Measurements from ENCODE around the gene NOTCH4. TPM values are rescaled to one million over a fixed set of nuclear protein-coding genes. Genes with fewer than 3 reads are reported as not detected.
"Not testable (repeated sequence)": the region's sequence is repeated elsewhere in the genome, so short reads cannot be mapped to it uniquely, and the experiment has no call there.

Gene NOTCH4
- polyA plus RNA-seq, 1 donor = 25.1 TPM

DNA sequence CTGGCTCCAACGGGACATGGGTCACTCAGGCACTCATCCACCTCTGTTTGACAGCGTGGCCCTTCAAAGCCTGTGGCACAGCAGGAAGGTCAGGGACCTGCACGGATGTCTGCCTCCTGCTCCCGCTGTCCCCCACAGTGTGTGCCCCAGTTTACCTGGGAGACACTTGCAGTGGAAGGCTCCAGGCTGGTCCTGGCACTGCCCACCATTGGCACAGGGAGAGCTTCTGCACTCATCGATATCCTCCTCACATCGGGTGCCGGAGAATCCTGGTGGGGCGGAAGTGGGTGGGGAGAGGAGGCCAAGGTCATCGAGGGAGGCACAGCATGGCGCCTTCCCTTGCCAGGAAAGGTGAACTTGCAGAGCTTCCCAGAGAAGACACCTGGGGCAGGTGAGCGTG, 6.9 kb downstream of the NOTCH4 start:
- no peak for DNase-seq

GRCh38 chr6:32216285-32216684, 7.6 kb downstream of the NOTCH4 start:
- no peak for DNase-seq

- DNase-seq = no peak
Measured at GRCh38 chr6:32215617-32216016, 8.2 kb downstream of the NOTCH4 start.

GRCh38 chr6:32214126-32214525, 9.7 kb downstream of the NOTCH4 start:
- DNase-seq = no peak

GRCh38 chr6:32213649-32214048, 10.2 kb downstream of the NOTCH4 start:
- no peak for DNase-seq

DNA sequence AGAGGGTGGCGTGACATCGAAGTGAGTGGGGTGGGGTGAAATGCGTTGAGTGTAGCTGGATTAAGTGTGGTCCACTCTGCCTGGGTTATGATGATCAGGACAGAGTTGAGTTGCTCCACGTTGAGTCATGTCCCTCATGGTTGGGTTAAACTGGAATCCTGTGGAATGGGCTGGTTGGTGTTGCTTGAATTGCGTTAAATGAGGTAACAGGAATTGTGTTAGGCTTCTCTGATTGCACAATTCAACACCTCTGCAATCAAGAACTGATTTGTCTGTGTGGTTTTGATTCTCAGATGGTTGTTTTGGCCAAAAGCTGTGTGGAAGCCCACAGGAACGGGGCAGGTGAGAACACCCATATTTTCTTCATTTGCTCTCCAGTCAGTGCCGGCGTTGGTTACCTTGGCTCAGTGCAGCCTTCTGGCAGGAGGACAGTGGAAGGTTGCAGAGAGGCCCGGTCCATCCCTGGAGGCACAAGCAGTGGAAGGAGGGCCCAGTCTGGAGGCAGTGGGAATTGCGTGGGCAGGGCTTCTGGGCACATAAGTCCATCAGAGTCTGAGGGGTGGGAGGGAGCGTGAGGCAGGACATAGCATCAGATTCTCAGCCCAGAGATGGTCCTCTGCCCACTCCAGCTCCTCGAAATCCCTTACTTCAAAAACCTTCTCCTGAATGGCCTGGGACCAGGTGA, 11.6 kb downstream of the NOTCH4 start:
- DNase-seq = no peak

DNA sequence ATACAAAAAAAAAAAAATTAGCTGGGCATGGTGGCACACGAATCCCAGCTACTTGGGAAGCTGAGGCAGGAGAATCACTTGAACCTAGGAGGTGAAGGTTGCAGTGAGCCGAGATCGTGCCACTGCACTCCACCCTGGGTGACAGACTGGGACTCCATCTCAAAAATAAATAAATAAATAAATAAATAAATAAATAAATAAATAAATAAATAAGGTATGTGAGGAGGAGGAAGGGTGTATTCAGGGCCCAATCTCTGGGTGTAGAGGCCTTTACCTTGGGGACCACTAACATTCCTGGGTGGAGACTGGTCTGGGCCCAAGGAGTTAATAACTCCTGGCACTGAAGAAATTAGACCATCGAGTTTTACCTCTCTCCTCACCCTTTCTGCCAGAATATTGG, 12.4 kb downstream of the NOTCH4 start:
- DNase-seq = not testable (repeated sequence)

DNA sequence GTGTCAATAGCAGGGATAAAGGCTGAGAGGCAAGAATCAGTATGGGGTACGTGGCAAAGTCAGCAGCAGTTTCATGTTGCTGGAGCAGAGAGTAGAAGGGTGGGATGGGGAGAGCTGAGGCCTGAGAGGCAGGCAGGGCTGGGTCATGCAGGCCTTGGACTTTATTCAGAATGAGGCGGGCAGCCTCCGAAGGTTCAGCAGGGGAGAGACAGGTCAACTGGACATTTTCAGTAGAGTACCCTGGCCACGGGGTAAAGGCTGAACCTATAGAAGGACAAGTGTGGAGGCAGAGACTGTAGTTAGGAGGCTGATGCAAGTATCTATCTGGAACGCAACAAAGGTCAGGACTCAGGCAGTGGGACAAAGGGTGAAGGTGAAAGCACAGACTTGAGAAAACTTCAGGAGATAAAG, 13.7 kb downstream of the NOTCH4 start:
- DNase-seq = no peak

DNA sequence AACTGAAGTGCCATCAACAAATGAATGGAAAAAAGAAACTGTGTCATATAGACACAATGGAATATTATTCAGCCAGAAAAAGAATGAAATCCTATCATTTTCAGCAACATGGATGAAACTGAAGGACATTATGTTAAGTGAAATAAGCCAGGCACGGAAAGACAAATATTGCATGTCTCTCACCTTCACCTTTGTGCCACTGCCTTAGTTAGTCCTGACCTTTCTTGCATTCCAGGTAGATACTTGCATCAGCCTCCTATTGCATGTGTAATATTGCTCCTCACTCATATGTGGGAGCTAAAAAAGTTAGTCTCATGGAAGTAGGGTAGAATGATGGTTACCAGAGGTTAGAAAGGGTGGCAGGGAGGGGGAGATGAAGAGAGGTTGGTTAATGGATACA, 14.9 kb downstream of the NOTCH4 start:
- DNase-seq = no peak

DNA sequence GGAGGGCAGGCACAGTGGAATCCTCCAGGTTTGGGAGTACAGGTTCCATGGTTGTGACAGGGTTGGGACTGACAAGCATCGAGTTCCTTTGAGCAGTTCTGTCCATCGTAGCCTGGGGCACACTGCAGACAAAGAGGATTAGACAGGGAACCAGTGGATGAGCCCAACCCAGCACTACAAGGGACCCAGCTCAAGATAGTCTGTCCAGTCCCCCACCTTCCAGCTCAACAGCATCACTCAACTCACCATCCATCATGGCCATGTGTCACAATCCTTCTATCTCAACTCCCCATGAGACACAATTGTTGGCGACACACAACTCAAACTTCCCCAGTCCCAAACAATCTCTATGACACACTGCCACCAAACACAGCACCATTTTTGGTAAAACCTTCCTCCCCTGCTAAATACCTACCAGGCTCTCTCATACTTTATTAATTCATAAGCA, 19.6 kb downstream of the NOTCH4 start:
- no peak for DNase-seq

- no peak for DNase-seq
Measured at GRCh38 chr6:32203426-32204267, 20.2 kb downstream of the NOTCH4 start.

DNA sequence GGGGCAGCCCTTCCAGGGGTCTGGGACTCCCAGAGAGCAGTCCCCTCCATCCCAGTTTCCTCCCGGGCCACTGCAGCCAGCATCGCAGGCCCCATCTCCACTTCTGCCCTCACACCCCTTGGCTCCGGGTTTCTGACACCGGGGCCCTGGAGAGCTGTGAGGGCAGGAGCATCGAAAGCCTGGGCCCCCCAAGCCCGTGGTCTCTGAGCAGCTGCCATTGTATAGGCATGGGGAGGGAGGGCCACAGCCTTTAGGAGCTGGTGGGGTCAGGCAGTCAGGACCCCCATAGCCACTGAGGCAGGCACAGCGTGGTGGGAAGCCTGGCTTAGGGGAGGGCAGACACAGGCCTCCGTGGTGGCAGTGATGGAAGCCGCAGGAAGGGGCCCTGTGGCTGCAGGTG, 21.7 kb downstream of the NOTCH4 start:
- no peak for DNase-seq

- DNase-seq = no peak
Measured at GRCh38 chr6:32200711-32201475, 23.0 kb downstream of the NOTCH4 start.

DNA sequence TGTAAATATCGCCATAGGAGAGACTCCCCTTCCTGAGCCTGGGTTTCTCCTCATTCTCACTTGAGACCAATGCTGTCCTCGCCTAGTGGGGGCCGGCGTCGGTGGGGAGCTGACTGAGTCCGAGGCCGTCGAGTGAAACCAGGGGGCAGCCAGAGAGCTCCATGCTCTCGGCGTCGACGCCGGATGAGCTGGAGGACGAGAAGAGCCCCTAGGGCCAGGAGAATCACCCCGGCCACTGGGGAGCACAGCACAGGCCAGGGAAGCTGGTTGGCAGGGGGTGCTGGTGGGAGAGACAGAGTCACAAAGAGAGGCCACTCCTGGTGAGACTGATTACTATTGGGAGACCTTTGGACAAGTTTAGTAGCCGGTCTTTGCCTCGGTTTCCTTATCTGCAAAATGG, 25.0 kb downstream of the NOTCH4 start:
- DNase-seq = no peak

GRCh38 chr6:32198345-32198696, 25.5 kb downstream of the NOTCH4 start:
- DNase-seq = no peak

GRCh38 chr6:32196682-32197616, 26.9 kb downstream of the NOTCH4 start:
- peak; percentile 51 for DNase-seq

DNA sequence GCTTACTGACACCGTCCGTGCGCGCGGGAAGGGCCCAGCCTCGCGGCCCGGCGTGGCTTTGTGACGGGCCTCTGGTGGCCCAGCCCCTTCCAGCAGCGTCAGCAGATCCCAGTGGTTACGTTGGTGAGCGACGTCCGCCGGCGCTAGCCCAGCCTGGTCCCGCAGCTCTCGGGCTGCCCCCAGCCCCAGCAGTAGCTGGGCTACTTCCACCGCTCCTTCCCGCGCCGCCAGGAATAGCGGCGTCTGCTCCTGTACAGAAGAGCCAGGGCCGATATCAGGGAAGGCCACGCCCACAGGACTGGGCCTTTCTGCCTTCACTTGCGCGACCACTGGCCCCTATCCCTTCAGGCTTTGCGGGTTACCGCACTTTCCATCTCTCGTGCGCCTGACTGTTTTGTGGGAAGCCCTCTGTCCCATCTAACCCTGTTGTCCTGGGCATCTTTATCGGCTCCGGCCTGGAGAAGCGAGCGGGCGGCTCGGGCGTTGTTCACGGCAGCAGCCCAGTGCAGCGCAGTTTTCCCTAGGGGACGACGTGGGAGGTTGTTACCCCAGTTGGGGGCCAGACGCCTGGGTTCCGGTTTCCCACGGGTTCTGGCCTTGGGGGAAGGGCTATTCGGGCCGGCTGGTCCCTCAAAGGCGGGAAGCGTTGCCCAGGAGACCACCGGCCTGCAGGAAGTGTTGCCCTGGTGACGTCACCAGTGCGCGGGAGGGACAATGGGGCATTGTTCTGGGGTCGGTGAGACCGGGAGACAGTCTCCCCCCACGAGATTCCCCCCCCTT, 27.8 kb downstream of the NOTCH4 start:
- DNase-seq = peak; percentile 90

DNA sequence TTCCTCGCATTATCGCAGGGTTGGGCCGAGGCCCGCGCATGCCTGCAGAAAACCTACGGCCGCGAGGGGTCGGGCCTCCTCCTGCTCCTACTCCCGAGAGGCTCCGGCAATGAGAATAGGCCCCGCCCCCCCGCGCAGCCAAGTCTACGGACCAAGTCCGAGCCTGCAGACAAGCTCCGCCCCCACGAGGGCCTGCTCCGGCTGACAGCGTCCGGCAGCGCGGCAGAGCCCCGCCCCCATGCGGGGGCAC, 28.3 kb downstream of the NOTCH4 start:
- DNase-seq = peak; percentile 100

GRCh38 chr6:32194825-32195651, 28.8 kb downstream of the NOTCH4 start:
- no peak for DNase-seq

DNA sequence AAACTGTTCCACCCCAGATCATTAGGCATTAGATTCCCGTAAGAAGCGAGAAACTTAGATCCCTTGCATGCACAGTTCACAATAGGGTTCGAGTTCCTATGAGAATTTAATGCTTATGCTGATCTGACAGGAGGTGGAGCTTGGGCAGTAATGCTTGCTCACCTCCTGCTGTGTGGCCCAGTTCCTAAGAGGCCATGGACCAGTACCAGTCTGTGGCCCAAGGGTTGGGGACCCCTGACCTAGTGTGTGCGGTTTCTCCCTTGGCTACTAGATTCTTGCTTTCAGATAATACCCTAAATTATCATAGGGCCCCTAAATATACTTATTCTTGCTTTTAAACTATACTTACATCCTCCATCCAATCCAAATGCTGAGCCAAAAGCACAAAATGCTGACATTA, 29.5 kb downstream of the NOTCH4 start:
- no peak for DNase-seq

DNA sequence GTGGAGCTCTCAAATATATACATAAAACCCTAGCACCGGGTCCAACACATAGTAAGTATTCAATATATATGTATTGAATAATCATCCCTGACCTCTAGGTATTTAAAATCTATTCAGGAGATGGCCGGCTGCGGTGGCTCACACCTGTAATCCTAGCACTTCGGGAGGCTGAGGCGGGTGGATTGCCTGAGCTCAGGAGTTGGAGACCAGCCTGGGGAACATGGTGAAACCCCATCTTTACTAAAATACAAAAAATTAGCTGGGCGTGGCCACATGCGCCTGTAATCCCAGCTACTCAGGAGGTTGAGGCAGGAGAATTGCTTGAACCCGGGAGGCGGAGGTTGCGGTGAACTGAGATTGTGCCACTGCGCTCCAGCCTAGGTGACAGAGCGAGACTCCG, 30.8 kb downstream of the NOTCH4 start:
- DNase-seq = not testable (repeated sequence)

All from hindlimb muscle (tissue), 1 donor.